CD14-positive monocyte (primary cell): ENCODE measurements around the gene STX8. TPM values are rescaled to one million over a fixed set of nuclear protein-coding genes. Genes with fewer than 3 reads are reported as not detected.

Experiments
- DNase-seq, 3 donors: peaks; one replicate each; pipeline ENCODE4 v3.0.0-alpha.2; 2011 to 2022
- H2AFZ ChIP-seq: 2 replicates; pipeline ENCODE4 v1.6.0; 2012; ENCODE audit warnings: mild to moderate bottlenecking, low read depth, low read length, inconsistent platforms; ENCODE audit not compliant: insufficient read depth, poor library complexity, severe bottlenecking
- H3K27ac ChIP-seq, 2 donors: 1 replicate in 1 of 2; 2 replicates in 1 of 2; pipeline ENCODE4 v1.5.1; 2012 to 2013; ENCODE audit warnings: low read length in 2 of 2, control low read depth in 1 of 2, inconsistent platforms in 1 of 2, low read depth in 1 of 2, mild to moderate bottlenecking in 1 of 2
- H3K27me3 ChIP-seq, 2 donors: one replicate each; pipeline versions ENCODE4 v1.6.0 to v1.6.1; 2011 to 2013; ENCODE audit warnings: low read length in 2 of 2; ENCODE audit not compliant: control insufficient read depth in 2 of 2, insufficient read depth in 2 of 2
- H3K36me3 ChIP-seq, 2 donors: replicated peaks in 1 of 2; 1 replicate in 1 of 2; 2 replicates in 1 of 2; pipeline versions ENCODE4 v1.5.1 to v1.6.1; 2012 to 2013; ENCODE audit warnings: low read length in 2 of 2, control low read depth in 1 of 2, inconsistent platforms in 1 of 2, mild to moderate bottlenecking in 1 of 2; ENCODE audit not compliant: insufficient read depth in 2 of 2, control insufficient read depth in 1 of 2
- H3K4me1 ChIP-seq, 2 donors: 1 replicate in 1 of 2; 2 replicates in 1 of 2; pipeline versions ENCODE4 v1.5.1 to v1.6.1; 2012 to 2013; ENCODE audit warnings: low read length in 2 of 2, control low read depth in 1 of 2, inconsistent platforms in 1 of 2, mild to moderate bottlenecking in 1 of 2, moderate library complexity in 1 of 2; ENCODE audit not compliant: insufficient read depth in 2 of 2, control insufficient read depth in 1 of 2
- H3K4me2 ChIP-seq: replicated peaks from 2 replicates; pipeline ENCODE3; 2012; ENCODE audit warnings: low read length, moderate library complexity, mild to moderate bottlenecking; ENCODE audit not compliant: poor library complexity, severe bottlenecking; ENCODE audit errors: extremely low read depth
- H3K4me3 ChIP-seq, 3 experiments: fragments of 200-600 bp in 1 of 3; sonication (generic) in 1 of 3; replicated peaks in 1 of 3; 1 replicate in 2 of 3; 2 replicates in 1 of 3; pipeline ENCODE4 v1.5.1; 2011 to 2013; ENCODE audit warnings: low read length in 3 of 3, mild to moderate bottlenecking in 3 of 3, control low read depth in 2 of 3, low read depth in 2 of 3, inconsistent platforms in 1 of 3, moderate library complexity in 1 of 3
- H3K79me2 ChIP-seq: 2 replicates; pipeline ENCODE4 v1.6.0; 2012; ENCODE audit warnings: mild to moderate bottlenecking, control low read depth, inconsistent platforms, low read length, moderate library complexity; ENCODE audit not compliant: insufficient read depth
- H3K9ac ChIP-seq: 2 replicates; pipeline ENCODE4 v1.6.0; 2017; ENCODE audit warnings: low read length, mild to moderate bottlenecking; ENCODE audit not compliant: insufficient read depth, poor library complexity, severe bottlenecking
- H3K9me3 ChIP-seq, 2 donors: replicated peaks in 1 of 2; 1 replicate in 1 of 2; 2 replicates in 1 of 2; pipeline versions ENCODE4 v1.5.1 to v1.6.1; 2012 to 2013; ENCODE audit warnings: low read length in 2 of 2, control low read depth in 1 of 2; ENCODE audit not compliant: control insufficient read depth in 1 of 2, insufficient read depth in 1 of 2
- H4K20me1 ChIP-seq: 2 replicates; pipeline ENCODE4 v1.6.0; 2012; ENCODE audit warnings: mild to moderate bottlenecking, low read length, control low read depth, moderate library complexity; ENCODE audit not compliant: insufficient read depth
- H3K27ac Mint-ChIP-seq, 7 donors: one replicate each; pipeline ENCODE4 v1.8.0; 2020; ENCODE audit warnings: mild to moderate bottlenecking in 7 of 7, mixed read lengths in 7 of 7, moderate library complexity in 6 of 7, inconsistent platforms in 2 of 7
- H3K27me3 Mint-ChIP-seq, 3 donors: one replicate each; pipeline ENCODE4 v1.8.0; 2021 to 2022; ENCODE audit warnings: low read depth in 3 of 3, mild to moderate bottlenecking in 3 of 3, mixed read lengths in 3 of 3, moderate library complexity in 3 of 3, inconsistent platforms in 1 of 3
- H3K36me3 Mint-ChIP-seq, 2 donors: one replicate each; pipeline ENCODE4 v1.8.0; 2020; ENCODE audit warnings: mixed read lengths in 2 of 2, inconsistent platforms in 1 of 2, mild to moderate bottlenecking in 1 of 2
- H3K4me1 Mint-ChIP-seq: one replicate; pipeline ENCODE4 v1.8.0; 2020; ENCODE audit warnings: mild to moderate bottlenecking, mixed read lengths
- H3K4me3 Mint-ChIP-seq, 2 donors: one replicate each; pipeline ENCODE4 v1.8.0; 2020; ENCODE audit warnings: mild to moderate bottlenecking in 2 of 2, mixed read lengths in 2 of 2, moderate library complexity in 1 of 2
- H3K9me3 Mint-ChIP-seq, 7 donors: one replicate each; pipeline ENCODE4 v1.8.0; 2020 to 2022; ENCODE audit warnings: mixed read lengths in 7 of 7, mild to moderate bottlenecking in 6 of 7, moderate library complexity in 6 of 7, inconsistent platforms in 2 of 7
- WGBS: methylation state at CpG from one replicate; pipeline ENCODE4 v1.1.5; 2013; ENCODE audit warnings: missing lambda C conversion rate; ENCODE audit not compliant: insufficient coverage; 5-methylcytosine and 5-hydroxymethylcytosine counted together
- intact Hi-C, 2 donors: fragments of 100-400 bp; cut with micrococcal nuclease; formaldehyde crosslinking; loops; one replicate each; pipeline versions ENCODE4 v1.15.0 to v1.15.1; 2023
- polyA plus RNA-seq, 3 donors: library from polyadenylated mRNA; depleted of rRNA in 1 of 3; unstranded in 2 of 3; stranded (reverse) in 1 of 3; fragments of 300-500 nt in 2 of 3; fragments of >200 nt in 1 of 3; fragmentation: Illumina TruSeq in 2 of 3; gene quantifications; 1 replicate in 2 of 3; 2 replicates in 1 of 3; pipeline ENCODE4 v1.2.3, GENCODE V29; 2012 to 2021
- TF ChIP-seq, protein P1 (sequence below): fragments of 200-600 bp; IDR thresholded peaks from one replicate; pipeline ENCODE4 v1.8.0; 2022; ENCODE audit warnings: antibody characterized with exemption, mild to moderate bottlenecking

Gene STX8
- polyA plus RNA-seq, 3 donors, result 44.4 to 170 (median 142) TPM

DNA sequence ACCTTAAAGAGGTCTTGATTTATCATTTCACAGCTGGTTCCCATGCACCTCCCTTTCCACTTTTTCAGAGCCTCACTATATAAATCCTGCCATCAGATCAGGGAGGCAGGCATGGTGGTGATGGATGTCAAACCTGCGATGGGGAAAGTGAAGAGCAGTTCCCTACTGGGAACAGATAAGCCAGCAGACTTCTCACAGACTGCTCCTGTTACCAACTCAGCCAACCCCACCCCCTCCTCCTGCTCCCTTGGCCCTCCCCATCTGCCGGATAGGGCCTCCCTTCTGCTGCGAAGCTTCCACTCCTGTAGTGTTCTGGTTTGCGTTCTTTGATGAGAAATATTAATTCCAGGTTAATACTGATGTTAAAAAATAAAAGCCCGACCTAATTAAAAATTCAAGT is 232.1 kb downstream of the STX8 start:
- no peaks in the 10 kb centered on the region for H3K27me3 Mint-ChIP-seq
- WGBS, result no CpG with 5 or more reads among the region's 5 CpGs
- H3K27ac ChIP-seq, result no peak overlapping the region
- peaks cover 4% of the 10 kb centered on the region for H3K4me1 Mint-ChIP-seq
- H3K36me3 Mint-ChIP-seq, result no peaks in the 10 kb centered on the region
- no peak for DNase-seq
- H3K9me3 Mint-ChIP-seq, result peaks cover 0 to 4% (median 0%) of the 10 kb centered on the region in 7 donors
- H3K4me1 ChIP-seq, result no peaks in the 10 kb centered on the region
- no peaks in the 10 kb centered on the region for H4K20me1 ChIP-seq
- no peak overlapping the region for H3K27ac Mint-ChIP-seq
- H3K27me3 ChIP-seq, result no peaks in the 10 kb centered on the region
- no peak overlapping the region for H3K4me3 Mint-ChIP-seq
- H3K4me2 ChIP-seq, result no peak overlapping the region
- no peak overlapping the region for H3K4me3 ChIP-seq
- TF ChIP-seq, protein P1, sequence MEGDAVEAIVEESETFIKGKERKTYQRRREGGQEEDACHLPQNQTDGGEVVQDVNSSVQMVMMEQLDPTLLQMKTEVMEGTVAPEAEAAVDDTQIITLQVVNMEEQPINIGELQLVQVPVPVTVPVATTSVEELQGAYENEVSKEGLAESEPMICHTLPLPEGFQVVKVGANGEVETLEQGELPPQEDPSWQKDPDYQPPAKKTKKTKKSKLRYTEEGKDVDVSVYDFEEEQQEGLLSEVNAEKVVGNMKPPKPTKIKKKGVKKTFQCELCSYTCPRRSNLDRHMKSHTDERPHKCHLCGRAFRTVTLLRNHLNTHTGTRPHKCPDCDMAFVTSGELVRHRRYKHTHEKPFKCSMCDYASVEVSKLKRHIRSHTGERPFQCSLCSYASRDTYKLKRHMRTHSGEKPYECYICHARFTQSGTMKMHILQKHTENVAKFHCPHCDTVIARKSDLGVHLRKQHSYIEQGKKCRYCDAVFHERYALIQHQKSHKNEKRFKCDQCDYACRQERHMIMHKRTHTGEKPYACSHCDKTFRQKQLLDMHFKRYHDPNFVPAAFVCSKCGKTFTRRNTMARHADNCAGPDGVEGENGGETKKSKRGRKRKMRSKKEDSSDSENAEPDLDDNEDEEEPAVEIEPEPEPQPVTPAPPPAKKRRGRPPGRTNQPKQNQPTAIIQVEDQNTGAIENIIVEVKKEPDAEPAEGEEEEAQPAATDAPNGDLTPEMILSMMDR, result no peak
- no peak overlapping the region for H3K9ac ChIP-seq
- no peaks in the 10 kb centered on the region for H3K79me2 ChIP-seq
- no peaks in the 10 kb centered on the region for H3K36me3 ChIP-seq
- intact Hi-C loops, result no loop called here
- no peak overlapping the region for H2AFZ ChIP-seq
- H3K9me3 ChIP-seq, result no peaks in the 10 kb centered on the region

DNA sequence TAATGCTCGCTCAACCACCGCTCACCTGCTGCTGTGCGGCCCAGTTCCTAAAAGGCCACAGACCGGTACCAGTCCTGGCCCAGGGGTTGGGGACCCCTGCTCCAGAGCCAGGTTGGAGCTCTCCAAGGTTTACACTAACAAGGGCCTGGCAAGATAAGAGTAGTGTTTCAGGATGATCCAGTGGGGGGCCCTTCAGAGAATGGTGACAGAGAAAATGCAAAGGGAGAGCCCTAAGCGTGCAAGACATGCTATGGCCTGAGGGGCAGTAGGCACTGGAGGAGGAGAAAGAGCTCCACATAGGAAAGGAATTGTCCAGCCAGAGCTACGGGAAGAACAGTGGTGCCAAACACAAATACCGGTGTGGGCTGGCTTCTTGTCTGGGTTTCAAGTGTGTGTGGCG is 233.4 kb downstream of the STX8 start:
- WGBS, result 95% methylated on average over 8 of the region's 8 CpGs
- Histone ChIP-seq H3K4me2 (no peak overlapping the region), H3K27me3 (no peaks in the 10 kb centered on the region), H3K9me3 (no peaks in the 10 kb centered on the region), H3K27ac (no peak overlapping the region), H2AFZ (no peak overlapping the region), H4K20me1 (no peaks in the 10 kb centered on the region), H3K79me2 (no peaks in the 10 kb centered on the region), H3K36me3 (no peaks in the 10 kb centered on the region), H3K4me1 (no peaks in the 10 kb centered on the region), H3K9ac (no peak overlapping the region), H3K4me3 (no peak overlapping the region)
- DNase-seq, result no peak
- Mint-ChIP-seq H3K9me3 (peaks cover 0 to 8% (median 3%) of the 10 kb centered on the region in 7 donors), H3K27me3 (no peaks in the 10 kb centered on the region), H3K36me3 (no peaks in the 10 kb centered on the region), H3K4me1 (peaks cover 4% of the 10 kb centered on the region), H3K4me3 (no peak overlapping the region), H3K27ac (no peak overlapping the region)
- intact Hi-C loops, result no loop called here
- TF ChIP-seq, protein P1, result no peak
